Fibroblast of villous mesenchyme (primary cell): ENCODE data around the gene NRXN3. TPM values are rescaled to one million over a fixed set of nuclear protein-coding genes. Genes with fewer than 3 reads are reported as not detected.

Source experiments
- DNase-seq: peaks from one replicate; pipeline ENCODE4 v3.0.0-alpha.2; 2010; ENCODE audit warnings: low read depth
- H3K4me3 ChIP-seq: 2 replicates; pipeline ENCODE4 v1.5.1; 2011; ENCODE audit warnings: low read depth, mild to moderate bottlenecking, low read length
- CTCF ChIP-seq: IDR thresholded peaks from 2 replicates; pipeline ENCODE4 v1.5.1; 2012; ENCODE audit warnings: low read depth, mild to moderate bottlenecking, low read length; ENCODE audit not compliant: insufficient read depth
- total RNA-seq: library from RNA; depleted of rRNA; stranded (reverse); fragments of >200 nt; gene quantifications from 2 replicates; pipeline ENCODE4 v1.2.3, GENCODE V29; 2012

Gene NRXN3
- total RNA-seq, 1 donor: 7.3 TPM

GRCh38 chr14:78709795-78710557, 539.8 kb downstream of the NRXN3 start:
- no peak overlapping the region for H3K4me3 ChIP-seq
- DNase-seq: no peak
- no peak for TF ChIP-seq CTCF

- DNase-seq: no peak
- no peak for TF ChIP-seq CTCF
- H3K4me3 ChIP-seq: no peak overlapping the region
These were observed 540.8 kb downstream of the NRXN3 start for GRCh38 chr14:78710963-78711362.

- no peak overlapping the region for H3K4me3 ChIP-seq
- no peak for DNase-seq
- TF ChIP-seq CTCF: no peak
These were observed 543.5 kb downstream of the NRXN3 start for GRCh38 chr14:78713716-78714115.

- TF ChIP-seq CTCF: no peak
- H3K4me3 ChIP-seq: no peak overlapping the region
- DNase-seq: no peak
These were observed 544.5 kb downstream of the NRXN3 start for GRCh38 chr14:78714711-78715110.

- no peak for TF ChIP-seq CTCF
- DNase-seq: no peak
- H3K4me3 ChIP-seq: no peak overlapping the region
These were observed 551.7 kb downstream of the NRXN3 start for GRCh38 chr14:78721756-78722480.

GRCh38 chr14:78725086-78725485, 554.9 kb downstream of the NRXN3 start:
- TF ChIP-seq CTCF: no peak
- no peak overlapping the region for H3K4me3 ChIP-seq
- no peak for DNase-seq
